IPS-18a (cell line): ENCODE measurements around the gene NMT1.

Experiments used
- H3K27ac ChIP-seq: one replicate; pipeline ENCODE4 v1.5.1; 2013; ENCODE audit warnings: low read length
- H3K27me3 ChIP-seq: one replicate; pipeline ENCODE4 v1.6.1; 2013; ENCODE audit warnings: mild to moderate bottlenecking, low read length; ENCODE audit not compliant: control insufficient read depth, insufficient read depth
- H3K36me3 ChIP-seq: one replicate; pipeline ENCODE4 v1.6.1; 2013; ENCODE audit warnings: low read depth, low read length; ENCODE audit not compliant: control insufficient read depth
- H3K4me1 ChIP-seq: one replicate; pipeline ENCODE4 v1.6.1; 2013; ENCODE audit warnings: low read depth, low read length; ENCODE audit not compliant: control insufficient read depth
- H3K4me3 ChIP-seq: one replicate; pipeline ENCODE4 v1.5.1; 2013; ENCODE audit warnings: low read length
- H3K9ac ChIP-seq: one replicate; pipeline ENCODE4 v1.6.1; 2013; ENCODE audit warnings: mild to moderate bottlenecking, low read length, moderate library complexity
- H3K9me3 ChIP-seq: one replicate; pipeline ENCODE4 v1.6.1; 2013; ENCODE audit warnings: low read depth, low read length; ENCODE audit not compliant: control insufficient read depth

NMT1 gene

DNA sequence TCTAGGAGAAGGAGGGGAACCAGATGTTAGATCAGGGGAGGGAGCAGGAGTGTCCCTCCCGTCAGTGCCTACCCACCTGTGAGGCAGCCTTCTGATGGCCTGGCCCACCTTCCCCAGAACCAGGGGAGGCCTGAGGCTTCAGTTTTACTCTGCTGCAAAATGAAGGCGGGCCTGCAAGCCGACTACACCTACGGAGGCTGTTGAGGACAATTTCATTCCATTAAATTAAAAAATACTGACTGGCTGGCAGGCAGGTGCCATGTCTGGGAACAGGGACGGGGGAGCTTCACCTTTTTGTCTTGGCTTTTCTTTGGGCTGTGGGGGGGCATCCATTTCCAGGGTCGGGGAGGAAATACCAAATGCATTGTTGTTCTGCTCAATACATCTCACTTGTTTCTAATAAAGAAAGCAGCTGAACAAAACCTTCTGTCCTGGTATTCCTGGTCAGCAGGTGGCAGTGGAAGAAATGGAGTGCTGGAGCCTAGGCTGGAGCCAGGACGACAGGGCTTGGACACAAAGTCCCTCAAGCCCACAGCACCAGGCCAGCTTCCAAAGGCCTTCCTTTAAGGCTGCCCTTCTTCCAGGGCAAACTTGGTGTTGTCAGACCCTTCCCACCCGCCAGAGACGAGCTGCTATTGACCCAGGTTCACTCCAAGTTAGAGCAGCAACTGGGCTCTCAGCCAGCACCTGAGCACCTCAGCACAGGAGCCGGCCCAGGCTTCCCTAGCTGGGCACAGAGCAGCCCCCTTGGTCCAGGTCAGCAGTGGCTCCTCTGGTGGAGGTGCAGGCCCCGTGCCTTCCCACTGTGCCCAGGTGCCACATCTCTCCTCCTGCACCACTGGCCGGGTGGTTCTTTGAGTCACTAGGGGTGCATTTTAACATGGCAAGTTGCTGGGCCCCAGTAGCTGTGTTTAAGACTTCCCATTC is 47.7 kb downstream of the NMT1 start:
- peaks cover 46% of the 10 kb centered on the region for H3K36me3 ChIP-seq
- H3K27ac ChIP-seq = no peak overlapping the region

DNA sequence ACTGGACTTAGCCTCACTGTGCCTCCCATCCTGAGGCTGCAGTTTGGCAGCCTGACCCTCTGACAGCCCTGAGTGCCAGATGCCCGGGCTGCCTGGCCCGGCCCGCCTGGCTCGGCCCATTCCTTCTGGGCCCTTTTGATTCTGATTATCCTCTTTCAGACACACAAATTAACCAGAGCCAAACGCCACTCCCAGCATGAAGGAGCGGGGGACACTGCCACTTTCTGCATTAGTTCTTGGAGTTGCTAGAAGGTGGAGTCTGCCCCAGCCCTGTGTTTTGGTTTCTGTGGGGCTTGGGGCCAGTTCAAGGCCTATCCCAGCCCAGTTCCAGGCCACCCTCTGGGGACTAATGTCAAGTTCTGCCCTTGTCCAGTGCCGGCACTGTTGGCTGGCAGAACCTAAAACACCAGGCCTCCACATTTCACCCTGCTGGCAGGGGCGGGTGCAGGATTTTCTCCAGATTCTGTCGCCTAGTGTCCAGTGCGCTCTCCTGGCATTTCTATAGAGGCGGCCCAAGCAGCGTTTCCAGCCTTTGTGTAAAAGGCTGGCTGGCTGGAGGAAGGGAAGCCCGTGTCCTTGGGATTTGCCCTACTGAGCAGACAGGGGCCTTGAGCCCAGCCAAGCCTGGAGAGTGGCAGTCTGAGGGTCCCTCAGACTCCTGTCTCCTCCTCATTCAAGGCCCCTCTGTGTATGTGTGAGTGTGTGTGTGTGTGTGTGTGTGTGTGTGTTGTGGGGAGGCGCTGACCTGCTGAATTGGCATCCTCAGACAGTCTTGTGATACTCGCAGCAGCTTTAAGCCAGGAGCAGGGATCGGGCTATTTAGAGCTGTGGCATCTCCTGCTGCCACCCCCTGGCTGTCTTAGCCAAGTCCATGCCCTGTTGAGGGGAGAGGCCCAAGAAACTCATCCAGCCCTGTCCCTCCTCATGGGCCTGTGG is 49.8 kb downstream of the NMT1 start:
- no peaks in the 10 kb centered on the region for H3K4me1 ChIP-seq
- H3K4me3 ChIP-seq = no peak overlapping the region
- no peak overlapping the region for H3K9ac ChIP-seq
- H3K27me3 ChIP-seq = no peaks in the 10 kb centered on the region
- no peak overlapping the region for H3K27ac ChIP-seq
- H3K9me3 ChIP-seq = no peaks in the 10 kb centered on the region
- H3K36me3 ChIP-seq = peaks cover 27% of the 10 kb centered on the region

More for the DNA sequence above, 47.7 kb downstream of the NMT1 start:
- no peaks in the 10 kb centered on the region for H3K27me3 ChIP-seq
- no peaks in the 10 kb centered on the region for H3K4me1 ChIP-seq
- H3K9me3 ChIP-seq = no peaks in the 10 kb centered on the region
- H3K9ac ChIP-seq = no peak overlapping the region
- no peak overlapping the region for H3K4me3 ChIP-seq

DNA sequence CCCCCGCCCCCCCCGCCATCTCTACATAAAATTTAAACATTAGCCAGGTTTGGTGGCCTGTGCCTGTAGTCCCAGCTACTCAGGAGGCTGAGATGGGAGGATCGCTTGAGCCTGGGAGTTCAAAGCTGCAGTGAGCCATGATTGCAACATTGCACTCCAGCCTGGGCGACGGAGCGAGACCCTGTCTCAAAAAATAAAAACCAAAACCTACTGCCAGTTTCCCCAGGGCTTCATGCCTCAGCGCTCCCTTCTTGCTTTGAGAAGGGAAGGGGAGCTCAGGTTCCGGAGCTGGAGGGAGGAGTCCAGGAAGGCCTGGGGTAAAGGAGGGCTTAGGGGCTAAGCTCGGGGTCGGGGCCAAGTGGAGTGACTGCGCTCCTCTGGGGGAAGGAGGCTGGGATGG is 50.7 kb downstream of the NMT1 start:
- Histone ChIP-seq H3K27me3 (no peaks in the 10 kb centered on the region), H3K9me3 (no peaks in the 10 kb centered on the region), H3K4me3 (no peak overlapping the region), H3K9ac (no peak overlapping the region), H3K36me3 (peaks cover 18% of the 10 kb centered on the region), H3K4me1 (no peaks in the 10 kb centered on the region), H3K27ac (no peak overlapping the region)

DNA sequence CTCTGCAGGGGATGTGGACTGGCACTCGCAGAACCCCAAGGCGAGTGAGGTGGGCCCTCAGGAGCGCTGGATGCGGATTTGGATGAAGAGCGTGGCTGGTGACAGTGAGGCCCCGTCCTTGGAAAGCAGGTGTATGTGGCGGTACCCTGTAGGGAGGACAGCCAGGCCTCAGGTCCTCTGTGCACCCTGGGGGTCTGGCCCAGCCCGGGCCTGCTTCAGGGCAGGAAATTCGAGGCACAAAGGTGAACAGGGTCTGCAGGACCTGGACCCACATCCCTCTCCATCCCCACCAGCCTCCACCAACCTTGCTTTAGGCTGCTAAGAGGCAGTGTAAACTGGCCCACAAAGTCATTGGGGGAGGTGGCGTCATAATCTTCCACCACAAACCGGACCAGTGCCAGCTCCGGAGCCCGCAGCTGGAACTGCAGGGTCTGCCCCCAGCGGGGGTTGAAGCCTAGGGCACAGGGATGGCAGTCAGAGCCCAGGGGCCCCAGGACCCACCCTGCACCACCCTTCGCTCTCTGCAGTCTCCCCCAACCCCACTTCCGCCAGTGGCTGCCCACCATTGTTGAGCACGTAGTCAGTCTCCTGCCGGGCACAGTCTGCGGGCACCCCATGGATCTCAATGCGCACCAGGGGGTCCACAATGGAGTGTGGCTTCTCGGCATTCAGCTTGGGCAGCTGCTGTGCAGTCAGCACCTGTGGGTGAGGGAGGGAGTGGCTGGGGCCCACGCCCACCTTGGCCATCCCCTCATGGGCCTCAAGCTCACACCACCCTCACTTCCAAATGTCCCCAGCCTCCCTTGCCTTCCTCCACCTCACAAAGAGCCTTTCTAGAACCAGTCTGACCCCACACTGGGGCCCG is 51.7 kb downstream of the NMT1 start:
- Histone ChIP-seq H3K27ac (no peak overlapping the region), H3K9me3 (no peaks in the 10 kb centered on the region), H3K27me3 (no peaks in the 10 kb centered on the region), H3K4me3 (no peak overlapping the region), H3K36me3 (peaks cover 8% of the 10 kb centered on the region), H3K4me1 (no peaks in the 10 kb centered on the region), H3K9ac (no peak overlapping the region)

DNA sequence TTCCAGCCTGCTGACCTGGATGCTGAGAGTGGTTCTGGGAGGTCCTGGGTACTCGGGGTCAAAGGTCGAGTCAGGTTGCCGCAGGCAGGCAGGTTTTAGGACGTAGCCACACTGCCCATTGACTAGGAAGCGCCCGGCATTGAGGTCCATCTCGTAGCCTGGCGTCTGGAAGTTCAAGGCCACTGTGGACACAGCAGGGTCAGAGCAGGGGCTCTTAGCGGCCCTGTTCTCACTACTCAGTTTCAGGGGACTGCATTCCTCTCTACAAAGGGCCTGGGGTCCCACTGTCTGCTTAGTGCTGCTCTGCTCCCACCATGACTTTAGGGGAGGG is 52.3 kb downstream of the NMT1 start:
- H3K4me3 ChIP-seq = no peak overlapping the region
- H3K9ac ChIP-seq = no peak overlapping the region
- no peaks in the 10 kb centered on the region for H3K4me1 ChIP-seq
- H3K9me3 ChIP-seq = no peaks in the 10 kb centered on the region
- no peak overlapping the region for H3K27ac ChIP-seq
- H3K27me3 ChIP-seq = no peaks in the 10 kb centered on the region
- H3K36me3 ChIP-seq = peaks cover 2% of the 10 kb centered on the region

DNA sequence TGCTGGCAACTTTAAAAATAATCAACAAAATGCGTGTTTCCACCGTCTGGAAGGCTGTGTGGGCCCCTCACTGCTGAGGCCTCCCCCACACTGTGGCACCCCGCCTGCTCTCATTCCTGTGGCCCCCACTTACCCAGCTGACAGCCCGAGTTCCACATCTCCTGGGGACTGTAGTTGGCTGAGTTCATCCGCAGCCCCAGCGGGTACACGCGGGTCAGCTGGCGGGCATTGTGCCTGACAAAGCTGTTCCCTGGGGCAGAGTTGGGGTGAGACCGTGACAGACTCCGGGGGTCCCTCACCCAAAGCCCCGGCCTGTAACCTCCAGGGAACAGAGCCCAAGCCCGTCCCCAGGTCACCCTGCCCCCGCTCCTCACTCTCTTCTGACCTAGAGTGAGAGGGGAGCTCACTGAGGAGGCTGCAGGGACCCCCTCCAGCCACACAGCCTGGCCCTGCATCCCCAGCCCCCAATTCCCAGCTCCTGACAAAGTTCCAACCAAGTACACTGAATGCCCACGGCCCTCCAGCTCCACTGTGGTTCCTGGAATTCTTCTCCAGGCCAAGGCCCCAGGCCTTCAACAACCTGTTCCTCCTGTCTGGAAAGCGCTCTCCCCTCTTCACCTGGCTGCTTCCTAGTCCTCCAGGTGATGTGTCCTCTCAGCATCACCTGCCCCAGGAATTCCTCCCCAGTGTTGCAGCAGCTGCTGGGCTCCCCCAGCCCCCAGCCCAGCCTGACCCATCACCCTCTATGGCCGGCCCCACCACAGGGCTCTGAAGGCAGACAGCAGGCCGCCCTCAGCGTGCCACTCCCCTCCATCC is 53.2 kb downstream of the NMT1 start:
- no peaks in the 10 kb centered on the region for H3K9me3 ChIP-seq
- H3K36me3 ChIP-seq = no peaks in the 10 kb centered on the region
- H3K4me1 ChIP-seq = no peaks in the 10 kb centered on the region
- no peaks in the 10 kb centered on the region for H3K27me3 ChIP-seq
- no peak overlapping the region for H3K4me3 ChIP-seq
- H3K9ac ChIP-seq = no peak overlapping the region
- H3K27ac ChIP-seq = no peak overlapping the region

DNA sequence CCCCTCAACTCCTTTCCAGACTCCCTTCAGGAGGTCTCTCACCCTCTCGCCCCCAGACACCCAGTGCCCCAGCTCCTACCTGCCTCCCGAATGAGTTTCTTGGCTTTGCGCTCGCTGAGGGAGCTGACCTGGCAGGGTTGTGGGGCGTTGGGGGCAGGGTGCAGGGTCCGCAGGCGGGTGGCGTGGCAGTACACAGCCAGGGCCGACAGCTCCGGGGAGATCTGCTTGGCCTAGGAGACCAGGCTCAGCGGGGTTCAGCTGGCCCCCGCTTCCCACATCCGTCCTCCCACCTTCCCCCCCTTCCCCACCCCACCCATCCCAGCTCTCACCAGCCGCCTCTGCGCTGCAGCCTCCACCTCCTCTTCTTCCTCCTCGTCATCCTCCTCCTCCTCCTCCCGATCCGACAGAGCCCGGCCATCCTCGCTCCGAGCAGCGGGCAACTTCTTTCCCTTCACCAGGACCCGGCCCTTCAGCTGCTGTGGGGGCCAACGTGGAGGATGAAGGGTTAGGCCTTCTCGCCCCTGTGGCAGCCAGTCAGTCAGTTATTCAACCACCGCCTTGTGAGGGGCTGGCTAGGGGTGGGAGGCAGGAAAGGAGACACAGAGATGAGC is 54.0 kb downstream of the NMT1 start:
- Histone ChIP-seq H3K27ac (no peak overlapping the region), H3K36me3 (no peaks in the 10 kb centered on the region), H3K4me1 (no peaks in the 10 kb centered on the region)

DNA sequence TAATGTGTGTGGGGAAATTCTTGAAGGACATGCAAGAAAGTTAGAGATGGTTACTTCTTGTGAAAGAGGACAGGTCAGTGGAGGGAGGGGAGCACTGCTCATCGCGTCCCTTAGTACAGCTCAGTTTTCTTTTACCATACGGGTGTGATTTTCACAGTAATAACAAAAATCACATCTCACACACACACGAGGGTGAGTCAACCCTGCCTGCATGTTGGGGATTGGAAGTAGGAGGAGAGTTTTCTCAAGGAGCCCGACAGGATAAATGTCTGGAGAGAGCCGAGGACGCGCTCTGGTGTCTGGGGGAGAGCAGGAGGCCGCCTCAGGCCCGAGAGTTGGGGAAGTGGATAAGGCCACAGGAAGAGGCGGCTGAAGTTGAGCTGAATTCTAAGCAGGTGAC is 54.8 kb downstream of the NMT1 start:
- H3K36me3 ChIP-seq = no peaks in the 10 kb centered on the region
- H3K27ac ChIP-seq = no peak overlapping the region
- no peaks in the 10 kb centered on the region for H3K9me3 ChIP-seq
- no peak overlapping the region for H3K4me3 ChIP-seq
- H3K9ac ChIP-seq = no peak overlapping the region
- no peaks in the 10 kb centered on the region for H3K27me3 ChIP-seq
- no peaks in the 10 kb centered on the region for H3K4me1 ChIP-seq

More for the DNA sequence above, 54.0 kb downstream of the NMT1 start:
- H3K4me3 ChIP-seq = no peak overlapping the region
- H3K9me3 ChIP-seq = no peaks in the 10 kb centered on the region
- H3K9ac ChIP-seq = no peak overlapping the region
- no peaks in the 10 kb centered on the region for H3K27me3 ChIP-seq

DNA sequence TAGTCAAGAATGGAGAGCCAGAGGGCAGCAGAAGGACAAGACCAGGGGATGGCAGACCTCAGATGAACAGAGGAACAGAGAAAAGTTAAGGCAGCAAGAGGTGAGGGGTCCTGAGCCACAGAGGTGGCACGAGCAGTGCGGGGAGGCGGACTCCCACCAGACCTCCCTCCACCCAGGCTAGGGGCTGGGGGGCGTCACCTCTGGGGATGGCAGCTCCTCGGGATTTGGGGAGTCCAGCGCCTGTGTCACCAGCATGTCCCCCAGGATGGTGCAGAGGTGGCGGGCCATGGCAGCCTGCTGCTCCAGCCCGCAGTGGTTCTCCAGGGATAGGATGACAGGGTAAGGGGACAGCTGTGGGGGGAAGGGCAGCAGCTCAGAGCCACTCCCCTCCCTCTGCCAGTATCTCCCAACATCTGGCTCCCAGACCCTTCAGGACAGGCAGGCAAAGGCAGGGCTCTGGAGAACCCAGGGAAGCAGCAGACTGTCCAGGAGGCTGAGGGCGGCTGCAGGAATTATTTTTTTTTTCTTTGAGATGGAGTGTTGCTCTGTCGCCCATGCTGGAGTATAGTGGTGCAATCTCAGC is 55.4 kb downstream of the NMT1 start:
- H3K4me1 ChIP-seq = no peaks in the 10 kb centered on the region
- H3K36me3 ChIP-seq = no peaks in the 10 kb centered on the region
- no peak overlapping the region for H3K4me3 ChIP-seq
- no peak overlapping the region for H3K9ac ChIP-seq
- no peaks in the 10 kb centered on the region for H3K9me3 ChIP-seq
- H3K27ac ChIP-seq = no peak overlapping the region
- no peaks in the 10 kb centered on the region for H3K27me3 ChIP-seq

DNA sequence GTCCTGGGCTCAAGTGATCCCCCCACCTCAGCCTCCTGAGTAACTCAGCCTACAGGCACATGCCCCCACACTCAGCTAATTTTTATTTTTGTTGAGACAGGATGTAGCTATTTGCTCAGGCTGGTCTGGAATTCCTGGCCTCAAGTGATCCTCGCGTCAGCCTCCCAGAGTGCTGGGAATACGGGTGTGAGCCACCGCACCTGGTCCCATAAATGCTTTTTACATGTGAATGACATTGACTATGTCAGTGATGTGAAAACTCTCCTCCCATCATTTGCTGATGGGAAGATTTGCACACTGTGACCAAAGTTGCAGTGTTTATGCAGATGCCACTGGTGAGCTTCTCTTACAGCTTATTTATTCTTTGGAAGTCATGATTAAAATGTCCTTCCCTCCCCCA is 56.2 kb downstream of the NMT1 start:
- H3K27ac ChIP-seq = no peak overlapping the region
- H3K9ac ChIP-seq = no peak overlapping the region
- H3K27me3 ChIP-seq = no peaks in the 10 kb centered on the region
- no peaks in the 10 kb centered on the region for H3K4me1 ChIP-seq
- no peak overlapping the region for H3K4me3 ChIP-seq
- H3K9me3 ChIP-seq = no peaks in the 10 kb centered on the region
- H3K36me3 ChIP-seq = no peaks in the 10 kb centered on the region
